NCI-H446 (cell line): ENCODE results near the gene EDNRA.

Source experiments
- DNase-seq, 2 experiments: peaks; one replicate each; lab custom pipeline; 2025; lab: John Stamatoyannopoulos, UW

Gene EDNRA

DNA sequence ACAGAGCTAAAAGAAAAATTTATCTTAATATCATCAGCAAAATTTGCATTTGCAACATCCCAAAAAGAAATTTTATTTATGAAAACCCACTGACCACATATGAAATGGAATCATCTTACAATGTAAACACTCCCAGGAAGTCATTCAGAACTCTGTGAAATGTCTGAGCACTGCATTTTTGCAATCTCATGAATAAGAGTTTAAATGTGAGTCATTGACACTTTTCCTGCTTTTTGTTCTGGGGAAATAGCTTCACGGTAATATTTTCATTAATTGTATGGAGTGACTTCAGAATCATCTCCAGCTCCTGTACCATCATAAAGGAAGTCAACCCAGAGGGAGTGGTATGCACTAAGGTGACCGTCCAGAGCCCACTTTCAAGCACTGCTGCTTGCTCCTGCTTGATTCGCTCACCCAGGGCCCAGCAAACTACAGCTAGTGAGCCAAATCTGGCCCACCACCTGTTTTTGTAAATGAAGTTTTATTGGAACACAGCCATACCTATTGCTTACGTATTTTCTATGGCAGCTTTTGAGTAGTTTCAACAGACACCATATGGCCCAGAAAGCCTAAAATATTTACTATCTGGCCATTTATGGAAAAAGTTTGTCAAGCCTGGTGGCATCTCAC lies 17.2 kb downstream of the EDNRA start:
- peak in 1 of 2 experiments; percentile 22 for DNase-seq

DNA sequence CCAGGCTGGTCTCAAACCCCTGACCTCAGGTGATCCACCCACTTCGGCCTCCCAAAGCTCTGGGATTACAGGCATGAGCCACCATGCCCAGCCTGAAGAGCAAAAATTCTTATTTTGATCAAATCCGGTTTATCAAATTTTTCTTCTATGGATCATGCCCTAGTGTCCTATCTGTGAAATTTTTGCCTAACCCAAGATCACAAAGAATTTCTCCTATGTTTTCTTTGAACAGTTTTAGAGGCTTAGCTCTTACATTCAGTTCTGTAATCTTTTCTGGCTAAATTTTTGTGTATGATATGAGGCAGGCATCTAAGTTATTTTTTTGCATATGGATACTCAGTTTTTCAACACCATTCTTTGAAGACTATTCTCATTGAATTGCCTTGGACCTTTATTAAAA lies 27.4 kb downstream of the EDNRA start:
- DNase-seq, result no peak

DNA sequence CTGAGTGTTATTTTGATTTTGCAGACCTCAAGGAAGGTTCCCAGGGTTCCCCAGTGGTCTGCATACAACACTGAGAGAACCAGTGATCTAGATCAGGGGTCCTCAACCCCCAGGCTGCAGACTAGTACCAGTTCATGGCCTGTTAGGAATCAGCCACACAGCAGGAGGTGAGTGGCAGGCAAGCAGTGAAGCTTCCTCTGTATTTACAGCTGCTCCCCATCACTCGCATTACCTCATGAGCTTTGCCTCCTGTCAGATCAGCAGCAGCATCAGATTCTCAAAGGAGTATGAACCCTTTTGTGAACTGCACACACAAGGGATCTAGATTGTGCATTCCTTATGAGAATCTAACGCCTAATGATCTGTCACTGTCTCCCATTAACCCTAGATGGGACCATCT lies 28.5 kb downstream of the EDNRA start:
- no peak for DNase-seq

DNA sequence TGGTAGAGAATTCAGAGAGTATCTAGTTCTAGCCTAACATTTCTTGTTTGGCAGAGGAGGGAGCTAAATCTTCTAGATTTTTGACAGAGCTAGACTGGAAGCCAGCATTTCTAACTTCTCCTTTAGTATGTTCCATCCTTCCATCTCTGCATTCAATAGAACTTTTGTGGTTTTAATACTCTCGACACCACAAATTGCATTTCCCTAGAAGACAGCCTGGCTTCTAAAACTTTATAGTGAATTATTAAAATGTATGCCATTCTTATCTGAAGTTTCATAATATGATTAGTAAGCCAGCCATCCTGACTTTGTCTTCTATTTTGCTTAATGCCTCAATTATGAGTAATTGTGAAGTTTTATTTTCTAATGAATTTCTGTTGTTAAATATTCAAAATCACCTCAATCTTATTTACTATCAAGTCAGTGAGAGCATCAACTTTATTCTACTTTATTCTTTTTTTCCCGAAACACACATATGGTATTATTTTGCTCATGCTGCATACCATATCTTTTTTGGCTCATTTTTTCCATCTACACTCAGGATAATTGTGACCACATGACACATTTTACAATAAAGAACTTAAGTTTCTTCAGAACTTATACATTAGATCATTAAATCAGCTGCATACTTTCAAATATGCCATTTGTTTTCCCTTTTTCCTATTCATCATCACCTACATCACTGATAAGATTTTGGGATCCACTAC lies 30.2 kb downstream of the EDNRA start:
- no peak for DNase-seq

DNA sequence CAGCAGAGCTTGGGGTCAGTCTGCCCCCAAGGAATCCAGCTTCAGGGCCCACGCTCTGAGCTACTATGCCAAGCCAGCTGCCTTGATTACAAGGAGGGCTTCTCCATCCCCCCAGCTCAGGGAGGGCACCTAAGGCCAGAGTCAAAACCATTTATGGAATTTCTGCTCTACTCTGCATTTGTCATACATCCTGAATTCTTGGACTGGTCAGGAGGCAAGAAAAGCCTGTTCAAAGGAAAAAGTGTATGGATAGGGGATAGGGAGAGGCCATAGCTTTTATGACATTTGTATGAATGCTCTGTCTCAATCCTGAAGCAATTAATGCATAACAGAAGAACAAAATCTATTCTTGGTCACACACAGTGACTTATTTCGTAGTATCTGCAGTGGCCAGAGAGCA lies 32.2 kb downstream of the EDNRA start:
- no peak for DNase-seq

DNA sequence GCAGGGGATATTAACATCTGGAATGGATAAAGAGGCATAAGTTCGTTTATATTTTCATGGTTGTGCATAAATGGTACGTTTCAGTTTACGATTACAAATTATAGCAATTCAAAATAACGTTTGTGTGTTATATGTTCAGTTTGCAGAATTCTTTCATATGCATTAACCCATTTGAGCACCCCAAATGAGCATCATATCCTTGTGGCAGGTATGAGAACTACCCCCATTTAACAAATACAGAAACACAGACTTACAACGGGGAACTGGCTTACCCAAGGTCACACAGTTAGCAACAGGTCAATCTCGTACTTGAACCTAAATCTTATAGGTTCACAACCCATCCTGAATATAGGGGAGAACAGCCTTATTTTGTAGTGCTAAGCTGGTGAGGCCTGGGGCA lies 33.1 kb downstream of the EDNRA start:
- no peak for DNase-seq

DNA sequence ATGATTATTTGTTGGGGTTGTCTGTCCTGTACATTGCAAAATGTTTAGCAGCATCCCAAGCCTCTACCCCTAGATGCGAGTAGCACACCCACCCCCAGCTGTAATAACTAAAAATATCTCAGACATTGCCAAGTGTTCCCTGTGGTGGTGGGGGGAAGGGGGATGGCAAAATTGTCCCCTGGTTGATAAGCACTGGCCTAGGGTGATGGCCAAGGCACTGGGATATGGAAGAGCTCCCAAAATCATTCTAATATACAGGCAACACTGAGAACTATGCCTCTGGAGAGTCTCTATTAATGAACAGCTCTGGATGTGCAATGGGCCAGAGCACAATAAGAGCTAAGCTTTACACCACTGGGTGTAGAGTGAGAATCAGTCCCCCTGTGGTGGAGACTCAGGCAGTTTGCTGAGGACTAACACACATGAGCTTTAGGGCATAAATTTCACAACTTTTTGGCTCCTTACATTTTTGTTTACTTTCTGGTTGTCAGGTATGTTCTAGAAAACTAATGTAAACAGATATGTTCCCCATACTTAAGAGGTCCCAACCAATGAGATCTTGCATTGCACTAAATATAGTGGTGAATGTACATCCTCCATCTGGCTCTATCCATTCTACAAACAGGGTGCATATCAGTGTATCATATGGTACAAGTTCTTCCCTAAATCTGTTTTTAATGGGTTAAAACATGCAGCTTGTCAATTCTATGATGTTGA lies 34.5 kb downstream of the EDNRA start:
- DNase-seq, result no peak

DNA sequence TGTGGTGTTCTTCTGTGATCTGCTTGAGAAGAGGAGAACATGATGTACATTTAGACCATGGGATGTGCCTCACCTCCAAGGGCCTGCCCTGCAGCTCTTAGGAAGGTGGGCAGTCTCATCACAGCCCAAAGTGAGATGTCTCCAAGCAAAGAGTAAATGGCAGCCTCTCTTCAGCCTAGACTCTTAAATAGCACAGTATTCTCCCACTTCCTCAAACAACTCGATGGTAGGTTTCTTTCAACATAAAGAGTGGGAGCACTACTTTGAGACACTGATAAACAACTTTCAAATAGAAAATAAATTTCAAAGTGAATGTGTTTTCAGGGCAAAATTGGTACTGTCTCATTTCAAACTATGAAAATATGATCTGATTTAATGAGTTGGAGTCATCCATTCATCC lies 35.2 kb downstream of the EDNRA start:
- no peak for DNase-seq

DNA sequence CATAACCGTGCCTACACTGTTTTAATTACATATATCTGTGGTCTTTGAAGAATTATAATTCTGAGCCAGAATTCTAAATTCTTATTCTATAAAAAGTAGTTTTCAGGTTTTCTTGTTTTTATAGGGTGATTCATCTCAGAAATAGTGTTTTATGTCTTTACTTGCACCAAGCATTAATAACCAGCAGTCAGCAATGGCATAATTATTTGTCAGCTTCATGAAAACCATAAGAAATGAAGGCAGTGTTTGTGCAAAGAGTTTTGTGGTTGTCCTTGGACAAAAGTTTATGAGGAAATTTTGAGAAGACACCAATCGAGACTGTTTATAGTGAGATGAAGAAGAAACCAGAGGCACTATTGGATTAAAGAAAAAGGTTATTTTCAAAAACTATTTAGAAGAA lies 37.2 kb downstream of the EDNRA start:
- no peak for DNase-seq

DNA sequence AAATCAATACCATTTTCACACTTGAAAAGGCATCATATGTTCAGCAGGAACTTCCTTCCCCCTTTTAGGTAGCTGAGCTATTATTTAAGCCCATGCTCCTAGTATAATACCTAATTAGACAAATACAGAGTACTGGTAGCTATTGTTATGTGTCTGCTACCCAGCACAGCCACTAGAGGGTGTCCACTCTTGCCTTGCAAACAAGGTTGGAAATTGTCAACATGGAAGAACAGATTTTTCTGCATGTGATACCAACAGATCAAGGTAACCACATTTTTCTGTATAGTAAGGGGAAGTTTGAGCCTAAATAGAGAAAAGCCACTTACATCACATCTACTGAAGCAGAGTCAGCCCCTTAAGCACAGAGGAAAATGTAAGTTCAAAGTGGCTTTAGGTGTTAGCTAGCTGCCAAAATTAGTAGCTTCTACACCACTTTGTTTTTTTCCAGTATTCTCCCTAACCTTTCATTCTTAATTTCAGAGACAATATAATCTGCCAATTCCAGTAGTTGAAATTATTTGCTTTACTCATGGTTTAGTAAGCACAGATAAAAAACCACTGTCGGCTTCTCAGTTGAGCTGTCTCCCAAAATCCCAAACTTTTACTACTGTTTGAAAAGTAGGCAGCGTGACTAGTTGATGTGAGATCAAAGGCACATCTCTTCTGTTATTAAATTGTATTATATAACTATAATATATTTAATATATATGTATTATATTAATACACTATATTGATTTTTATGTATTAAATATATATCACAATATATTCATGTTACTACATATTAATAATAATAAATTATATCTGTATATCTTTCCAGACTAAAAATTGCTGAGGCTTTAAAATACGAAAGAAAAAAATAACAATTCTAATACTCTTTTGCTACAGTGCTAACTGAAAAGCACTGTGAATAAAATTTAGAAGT lies 38.2 kb downstream of the EDNRA start:
- peak in 1 of 2 experiments; percentile 60 for DNase-seq

DNA sequence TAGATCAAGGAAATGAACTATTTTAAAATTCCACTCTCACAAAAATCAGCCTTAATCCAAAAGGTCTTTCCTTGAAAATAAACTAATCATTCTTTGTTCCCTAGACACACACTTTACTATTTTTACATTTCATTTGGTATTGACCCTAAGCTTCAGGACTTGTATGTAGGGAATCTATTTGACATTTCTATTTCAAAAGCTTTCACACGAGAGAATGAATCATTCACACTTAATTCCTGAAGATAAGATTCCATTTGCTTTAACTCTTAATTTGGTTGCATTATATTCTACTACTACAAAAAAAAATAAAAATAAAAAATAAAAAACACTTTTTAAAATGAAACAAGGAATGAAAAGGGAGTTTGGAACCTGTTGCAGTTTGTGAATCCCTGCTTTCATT lies 43.7 kb downstream of the EDNRA start:
- DNase-seq, result no peak

DNA sequence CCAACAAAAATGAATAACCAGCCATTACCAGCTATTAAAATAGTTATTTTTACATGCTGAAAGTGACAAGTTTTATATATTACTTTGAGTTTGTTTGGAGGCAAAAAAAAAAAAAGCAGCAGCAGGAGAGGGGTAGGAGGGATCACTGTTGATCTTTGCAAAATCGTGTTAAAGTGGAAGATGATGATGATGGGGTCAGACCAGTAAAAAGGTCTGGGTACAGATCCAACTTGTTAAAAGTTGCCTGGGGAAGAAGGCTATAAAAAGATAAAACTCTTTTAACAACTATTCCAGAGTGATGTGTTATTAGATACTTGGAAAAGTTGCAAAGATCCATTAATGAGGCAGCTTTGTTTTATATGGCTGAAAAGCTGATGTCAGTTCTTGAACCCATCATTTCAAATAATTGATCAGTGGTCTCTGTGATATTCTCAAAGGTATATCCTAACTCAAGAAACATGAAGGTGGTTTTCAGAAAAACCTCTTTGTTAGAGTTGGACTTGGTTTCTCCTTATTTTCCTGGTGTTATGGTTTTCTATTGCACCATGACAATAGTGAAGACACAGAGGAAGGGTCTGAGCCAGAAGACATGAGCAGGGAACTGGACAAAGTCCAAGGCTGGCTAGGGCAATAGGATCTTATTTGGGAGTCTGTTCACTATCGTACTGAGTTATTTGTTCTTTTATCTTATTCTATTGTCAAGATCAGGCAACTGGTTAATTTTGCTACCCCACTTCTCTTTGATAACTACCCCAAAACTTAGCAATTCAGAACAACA lies 44.8 kb downstream of the EDNRA start:
- no peak for DNase-seq

DNA sequence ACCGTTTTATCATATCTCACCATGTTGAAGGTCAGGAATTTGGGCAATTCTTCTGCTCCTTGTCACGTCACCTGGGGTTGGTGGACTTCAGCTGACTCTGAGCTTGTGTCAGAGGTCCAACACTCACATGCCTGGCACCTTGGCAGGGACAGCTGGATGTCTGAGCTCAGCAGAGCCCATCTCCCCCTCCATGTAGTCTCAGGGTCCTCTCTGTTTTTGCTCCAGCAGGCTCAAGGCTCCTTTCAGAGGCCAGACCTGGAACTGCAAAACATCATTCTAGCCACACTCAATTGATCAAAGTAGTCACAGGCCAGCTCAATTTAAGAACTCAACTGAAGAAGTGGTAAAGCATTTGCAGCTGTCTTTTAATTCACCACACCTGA lies 45.4 kb downstream of the EDNRA start:
- DNase-seq, result no peak

DNA sequence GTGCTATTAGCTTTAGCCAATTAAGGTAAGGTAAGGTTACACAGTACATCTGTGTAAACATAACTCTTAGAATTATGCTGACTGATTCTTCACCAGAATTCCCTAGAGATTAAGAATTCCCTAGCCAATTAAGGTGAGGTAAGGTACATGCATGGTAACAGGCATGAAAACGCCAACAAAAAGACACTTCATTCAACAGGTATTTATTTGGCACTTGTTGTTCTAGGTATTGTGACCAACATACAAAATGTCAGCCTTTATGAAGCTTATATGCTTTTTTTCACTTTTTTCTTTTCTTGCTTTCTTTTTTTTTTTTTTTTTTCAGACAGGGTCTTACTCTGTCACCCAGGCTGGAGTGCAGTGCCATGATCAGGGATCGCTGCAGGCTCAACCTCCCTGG lies 47.2 kb downstream of the EDNRA start:
- DNase-seq, result no peak

DNA sequence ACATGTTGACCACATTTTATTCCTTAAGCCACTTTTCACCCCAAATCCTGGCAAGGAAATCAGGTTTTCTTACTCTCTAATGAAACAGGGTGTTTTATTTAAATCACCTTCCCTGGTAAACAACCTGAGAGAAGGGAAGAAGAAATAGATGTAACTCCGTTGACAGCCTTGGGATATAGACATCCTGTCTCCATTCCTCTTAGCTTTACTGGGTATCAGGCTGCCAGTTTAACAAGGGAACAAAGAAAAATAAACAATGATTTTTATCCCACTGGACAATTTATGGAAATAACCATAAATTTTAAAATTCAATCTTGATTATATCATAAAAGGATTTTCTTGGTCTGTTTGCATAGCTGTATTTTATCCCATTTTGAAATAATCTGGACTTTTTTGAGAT lies 49.2 kb downstream of the EDNRA start:
- DNase-seq, result no peak

DNA sequence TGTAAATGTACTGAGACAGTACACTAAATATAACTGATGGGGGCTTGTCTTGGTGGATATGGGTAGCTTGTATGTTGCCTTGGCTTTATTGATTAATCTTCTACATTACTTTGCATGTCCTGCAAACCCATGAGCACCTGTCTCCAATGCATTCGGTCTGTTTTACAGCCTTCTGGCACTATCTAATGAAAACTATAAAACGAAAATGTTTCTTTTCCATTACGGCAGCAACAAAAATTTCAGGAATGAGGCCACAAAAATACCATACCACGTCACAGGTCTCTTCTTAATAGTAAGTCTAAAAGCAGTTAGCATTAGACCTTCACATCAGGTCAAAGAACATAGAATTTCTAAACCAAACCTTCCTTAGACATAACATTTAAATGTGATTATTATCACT lies 49.8 kb downstream of the EDNRA start:
- DNase-seq, result no peak

DNA sequence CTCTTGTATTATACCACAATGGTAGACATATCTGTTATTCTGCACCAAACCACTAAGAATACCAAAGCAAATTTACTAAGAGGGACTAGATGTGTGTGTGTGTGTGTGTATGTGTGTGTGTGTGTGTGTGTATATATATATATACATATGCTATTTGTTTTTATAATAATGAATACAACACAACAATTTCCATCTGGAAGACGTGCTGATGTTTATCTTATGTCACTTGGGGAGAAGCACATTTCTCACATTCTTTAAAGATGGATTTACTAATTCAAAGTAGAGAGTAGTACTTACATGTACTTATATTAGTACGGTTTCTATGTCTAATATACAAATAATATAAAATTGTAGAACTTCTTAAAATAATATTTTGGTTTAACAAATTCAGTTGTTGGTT lies 52.0 kb downstream of the EDNRA start:
- DNase-seq, result no peak

DNA sequence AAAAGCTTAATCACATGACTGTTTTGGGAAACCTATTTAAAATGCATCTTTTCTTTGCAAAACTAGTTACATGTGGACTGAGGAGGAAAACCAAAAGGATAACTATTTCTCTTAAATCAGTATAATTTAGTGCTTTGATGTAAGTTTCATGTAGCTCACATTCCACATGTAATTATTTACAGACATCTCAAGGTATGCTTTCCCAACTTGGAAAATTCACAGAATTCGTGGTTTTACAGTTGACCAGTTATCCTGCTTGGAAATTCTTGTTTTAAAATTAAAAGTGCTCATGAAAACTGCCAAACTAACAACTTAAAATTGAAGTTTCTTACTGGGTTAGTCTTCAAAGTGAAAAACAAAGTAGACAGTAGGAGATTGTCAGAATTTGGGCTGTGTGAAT lies 52.4 kb downstream of the EDNRA start:
- no peak for DNase-seq

DNA sequence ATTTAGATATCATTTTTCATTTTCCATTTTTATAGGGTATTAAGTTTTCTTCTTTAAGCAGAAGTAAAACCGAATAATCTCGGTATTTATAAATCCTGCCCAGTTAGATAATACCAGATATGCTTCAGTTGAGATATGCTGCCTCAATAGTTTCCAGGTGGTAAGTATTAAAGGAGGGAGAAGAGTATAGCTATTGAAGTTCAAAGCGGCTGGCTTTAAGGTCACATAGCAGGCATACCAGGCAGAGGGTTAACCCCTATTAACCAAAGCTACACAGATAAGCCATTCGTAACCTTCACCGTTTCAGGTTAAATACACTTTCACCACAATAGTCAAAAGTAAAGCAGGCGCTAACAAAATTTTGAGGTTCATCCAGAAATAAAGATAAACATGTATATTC lies 54.2 kb downstream of the EDNRA start:
- DNase-seq, result no peak

DNA sequence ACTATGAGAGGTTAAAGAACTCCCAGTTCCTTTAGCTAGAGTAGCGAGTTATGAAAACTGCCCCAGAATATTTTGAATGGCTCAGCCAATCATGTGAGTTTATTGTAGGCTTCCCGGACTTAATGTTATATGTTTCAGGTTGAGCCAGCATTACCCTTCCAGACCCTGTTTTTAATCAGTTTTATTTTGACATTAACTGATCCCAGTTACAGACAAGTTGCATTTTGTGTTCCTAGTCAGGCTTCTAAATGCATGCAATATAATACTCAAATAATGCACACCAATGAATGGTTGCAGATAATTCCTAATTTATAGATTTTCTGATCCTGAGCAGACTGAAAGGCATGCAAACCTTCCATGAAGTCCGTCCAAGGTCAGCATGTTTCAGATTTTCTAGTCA lies 57.8 kb downstream of the EDNRA start:
- DNase-seq, result no peak

DNA sequence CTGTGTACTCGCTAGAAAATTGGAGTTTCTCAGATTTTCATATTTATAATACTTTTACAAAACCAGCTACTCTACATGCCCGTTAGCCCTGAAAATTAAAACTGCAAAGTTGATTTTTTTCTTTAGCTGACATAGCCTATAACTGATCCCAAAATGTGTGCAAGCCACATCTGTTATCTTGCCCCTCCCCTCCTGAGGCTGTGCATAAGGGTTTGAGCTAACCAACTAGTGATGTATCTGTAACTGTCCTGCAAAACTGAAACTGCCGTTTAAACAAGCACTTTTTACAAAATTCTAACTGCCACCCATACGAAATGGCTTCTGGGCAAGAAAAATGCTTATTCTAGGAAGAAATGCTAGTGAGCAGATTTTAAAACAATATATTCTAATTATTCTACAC lies 59.1 kb downstream of the EDNRA start:
- DNase-seq, result no peak
